ENCODE data around the gene MVD. TPM values are rescaled to one million over a fixed set of nuclear protein-coding genes. Genes with fewer than 3 reads are reported as not detected.

MVD gene
- total and polyA plus RNA-seq, 2 experiments from 2014 or later: 95.3 to 149 TPM

GRCh38 chr16:88640039-88640495 is 22.8 kb downstream of the MVD start:
- Histone ChIP-seq H3F3A (replicated peaks; ENCODE audit: low read depth) (0 out of 2 replicates have a peak, but pooled peaks cover 13% of the 10 kb centered on the region), H2AFZ (no peak overlapping the region; the same call in 1 of the 2 replicates), H4K20me1 (replicated peaks; ENCODE audit: insufficient read depth) (no peaks in the 10 kb centered on the region; the same call in 1 of the 2 replicates), H3K4me2 (peak overlapping the region; percentile 74; the same call in 1 of the 2 replicates), H3K27me3 (ENCODE audit: insufficient read depth) (no peaks in the 10 kb centered on the region; the same call in 1 of the 2 replicates), H3K4me1 (ENCODE audit: insufficient read depth) (peaks cover 15% of the 10 kb centered on the region), H3K9me2 (ENCODE audit: insufficient read depth) (no peaks in the 10 kb centered on the region), H3K36me3 (ENCODE audit: insufficient read depth) (no peaks in the 10 kb centered on the region), H3K4me3 (peak overlapping the region; percentile 30; the same call in 1 of the 2 replicates), H3K27ac (ENCODE audit: low read depth) (no peak overlapping the region), H3K79me2 (replicated peaks; ENCODE audit: insufficient read depth) (no peaks in the 10 kb centered on the region)
- Mint-ChIP-seq H3K4me1 (peaks cover 40% of the 10 kb centered on the region), H3K9me3 (peaks cover 6% of the 10 kb centered on the region; the same call in 2 of the 3 replicates), H3K36me3 (ENCODE audit: low read depth) (peaks cover 15% of the 10 kb centered on the region; the same call in 2 of the 3 replicates), H3K27ac (no peak overlapping the region), H3K27me3 (ENCODE audit: insufficient read depth, low read depth, poor library complexity) (peaks cover 40% of the 10 kb centered on the region), H3K4me3 (peak overlapping the region; percentile 53; the same call in 2 of the 3 replicates)
- TF ChIP-seq ZNF114 (CRISPR knock-in tag; IDR thresholded peaks at IDR 0.05) (no peak), JUNB (IDR thresholded peaks at IDR 0.05; ENCODE audit: unreplicated experiment) (no peak), REST (IDR thresholded peaks at IDR 0.05; ENCODE audit: unreplicated experiment) (no peak), ZNF331 (CRISPR knock-in tag; IDR thresholded peaks at IDR 0.05; ENCODE audit: low read depth) (no peak), CREB1 (CRISPR knock-in tag; IDR thresholded peaks at IDR 0.05; ENCODE audit: low read depth) (no peak), STAT1 (IDR thresholded peaks at IDR 0.05; ENCODE audit: unreplicated experiment) (no peak), CTCF (conservative IDR thresholded peaks at IDR 0.05; ENCODE audit: low read depth in 2 of 2) (no peak), ETS1 (IDR thresholded peaks at IDR 0.05) (no peak), NANOG (IDR thresholded peaks at IDR 0.05; ENCODE audit: borderline replicate concordance) (no peak), EZH2 (IDR thresholded peaks at IDR 0.05; ENCODE audit: low read depth, unreplicated experiment) (no peak), EZH2phosphoT487 (IDR thresholded peaks at IDR 0.05; ENCODE audit: unreplicated experiment) (no peak), POLR2AphosphoS5 (IDR thresholded peaks at IDR 0.05; ENCODE audit: low read depth) (no peak), ZNF462 (CRISPR knock-in tag; IDR thresholded peaks at IDR 0.05) (no peak)
- ATAC-seq (no peak), DNase-seq (ENCODE audit: low spot score) (no peak)

Data from GM23338 (cell line).